GM08714 (cell line): ENCODE results near the gene WNT8A.

Source experiments
- H3K4me3 ChIP-seq: fragments of 200-500 bp; sonication (Bioruptor generic); 2 replicates; pipeline ENCODE4 v1.5.1; 2014; ENCODE audit warnings: mild to moderate bottlenecking, low read length, inconsistent platforms
- ZNF274 ChIP-seq: IDR thresholded peaks from 2 replicates; pipeline ENCODE4 v1.6.1; 2012; ENCODE audit warnings: mild to moderate bottlenecking, low read depth, low read length

The WNT8A gene

GRCh38 chr5:138105709-138106108, 21.9 kb downstream of the WNT8A start:
- TF ChIP-seq ZNF274, result no peak

GRCh38 chr5:138107213-138107612, 23.4 kb downstream of the WNT8A start:
- no peak for TF ChIP-seq ZNF274
- H3K4me3 ChIP-seq, result no peak overlapping the region

More at GRCh38 chr5:138105709-138106108, 21.9 kb downstream of the WNT8A start:
- no peak overlapping the region for H3K4me3 ChIP-seq

- no peak for TF ChIP-seq ZNF274
- H3K4me3 ChIP-seq, result no peak overlapping the region
Measured at GRCh38 chr5:138109463-138110265, 25.8 kb downstream of the WNT8A start.

- H3K4me3 ChIP-seq, result no peak overlapping the region
- TF ChIP-seq ZNF274, result no peak
Measured at GRCh38 chr5:138110266-138110963, 26.6 kb downstream of the WNT8A start.

- TF ChIP-seq ZNF274, result no peak
- H3K4me3 ChIP-seq, result no peak overlapping the region
Measured at GRCh38 chr5:138111181-138111580, 27.3 kb downstream of the WNT8A start.

GRCh38 chr5:138111937-138112336, 28.1 kb downstream of the WNT8A start:
- H3K4me3 ChIP-seq, result no peak overlapping the region
- TF ChIP-seq ZNF274, result no peak

- no peak for TF ChIP-seq ZNF274
- no peak overlapping the region for H3K4me3 ChIP-seq
Measured at GRCh38 chr5:138115254-138115653, 31.4 kb downstream of the WNT8A start.

GRCh38 chr5:138128334-138128733, 44.5 kb downstream of the WNT8A start:
- no peak for TF ChIP-seq ZNF274
- no peak overlapping the region for H3K4me3 ChIP-seq

- TF ChIP-seq ZNF274, result no peak
- no peak overlapping the region for H3K4me3 ChIP-seq
Measured at GRCh38 chr5:138129347-138129746, 45.5 kb downstream of the WNT8A start.

GRCh38 chr5:138132543-138132942, 48.7 kb downstream of the WNT8A start:
- no peak for TF ChIP-seq ZNF274
- no peak overlapping the region for H3K4me3 ChIP-seq

- no peak for TF ChIP-seq ZNF274
- H3K4me3 ChIP-seq, result peak within 1 kb of the TSS; percentile 50; the same call in 1 of the 2 replicates
Measured at GRCh38 chr5:138138949-138139780, 55.3 kb downstream of the WNT8A start, which contains the start of gene NME5. Gene NME5 (minus strand): TSS chr5:138139428. CDS start chr5:138138780, 648 bp downstream.

GRCh38 chr5:138139781-138140090, 55.9 kb downstream of the WNT8A start:
- TF ChIP-seq ZNF274, result no peak
- H3K4me3 ChIP-seq, result no peak overlapping the region

- H3K4me3 ChIP-seq, result no peak overlapping the region
- TF ChIP-seq ZNF274, result no peak
Measured at GRCh38 chr5:138140268-138140667, 56.4 kb downstream of the WNT8A start.
